Left lobe of liver (tissue), 2 donors: ENCODE results near the gene CEBPE. TPM values are rescaled to one million over a fixed set of nuclear protein-coding genes. Genes with fewer than 3 reads are reported as not detected.

Source experiments
- ATAC-seq: fragments of 200-7000 bp; cut with Tn5 transposase; one replicate; pipeline ENCODE4 v1.9.1; 2020; ENCODE audit warnings: mild to moderate bottlenecking, moderate library complexity
- DNase-seq: peaks from one replicate; pipeline ENCODE4 v3.0.0-alpha.2; 2020; ENCODE audit warnings: low spot score
- total RNA-seq: library from RNA; stranded (reverse); gene quantifications from one replicate; pipeline ENCODE4 v1.2.1, GENCODE V29; 2021
- donor health status: DM: no; HTN: no; CAD: no; lungs with moderate emphysema.
- donor health status: DM: no; HTN: yes; CAD: no.

The CEBPE gene
- not detected for total RNA-seq

DNA sequence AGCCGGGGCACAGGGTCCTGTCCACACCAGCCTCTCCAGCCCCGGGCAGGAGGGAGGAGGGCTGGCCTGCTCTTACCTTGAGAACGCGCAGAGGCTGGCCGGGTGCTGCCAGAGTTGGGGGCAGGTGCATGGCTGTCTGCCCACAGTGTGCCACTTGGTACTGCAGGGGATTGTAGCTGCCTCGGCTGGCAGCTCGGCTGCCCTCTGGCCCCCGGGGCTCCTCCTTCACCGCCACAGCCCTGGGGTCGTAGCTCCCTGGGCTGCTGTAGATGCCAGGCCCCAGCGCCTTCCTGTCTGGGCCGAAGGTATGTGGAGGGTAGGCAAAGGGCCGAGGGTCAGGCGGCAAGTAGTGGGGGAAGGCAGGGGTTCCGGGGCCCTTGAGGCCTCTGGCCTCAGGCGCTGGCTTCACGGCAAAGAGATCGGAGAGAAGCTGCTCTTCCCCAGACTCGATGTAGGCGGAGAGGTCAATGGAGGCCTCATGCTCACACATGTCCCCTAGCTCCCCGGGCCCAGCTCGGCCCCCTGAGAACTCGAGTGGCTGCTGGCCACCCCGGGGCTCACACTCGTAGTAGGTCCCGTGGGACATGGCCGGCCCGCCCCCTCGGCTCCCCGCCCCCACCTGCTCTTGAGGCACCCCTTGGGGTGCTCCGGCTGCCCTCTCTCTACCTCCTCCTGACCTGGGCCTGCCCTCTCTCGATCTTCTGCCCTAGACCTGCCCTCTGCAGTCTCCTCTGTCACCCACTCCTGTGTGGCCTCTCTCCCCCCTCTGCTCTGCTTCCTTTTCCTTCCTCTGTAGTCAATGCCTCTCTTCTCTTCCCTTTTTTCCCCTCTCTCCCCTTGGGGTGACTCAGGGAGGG, at the start of gene CEBPE:
TSS of gene CEBPE (minus strand) at position 750 of the 857 bp plus-strand sequence. CDS start at position 586, 164 bp downstream.
- DNase-seq = no peak

DNA sequence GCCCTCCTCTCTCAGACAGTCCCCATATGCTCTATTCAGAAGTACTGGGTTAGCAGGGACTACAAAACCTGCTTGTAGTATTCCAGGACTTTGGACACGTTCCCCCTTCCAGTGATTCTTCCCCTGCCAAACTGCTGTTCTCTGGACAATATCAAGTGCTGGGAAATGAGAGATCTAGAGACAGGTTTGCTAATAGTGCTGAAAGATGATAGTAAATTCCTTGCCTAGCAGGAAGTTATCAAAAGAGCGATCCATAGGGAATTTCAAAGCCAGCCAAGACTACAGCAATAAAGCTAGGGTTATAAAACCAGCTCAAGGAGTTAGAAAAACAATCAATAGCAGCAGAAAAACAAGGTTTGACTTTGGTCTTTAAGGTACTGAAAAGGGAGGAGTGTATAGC, 49.2 kb upstream of the CEBPE start:
- no peak for ATAC-seq
- no peak for DNase-seq

More for the DNA sequence above, at the start of gene CEBPE:
- ATAC-seq = no peak

- ATAC-seq = peak; percentile 17
These were observed 48.2 kb upstream of the CEBPE start for GRCh38 chr14:23167116-23167847.

DNA sequence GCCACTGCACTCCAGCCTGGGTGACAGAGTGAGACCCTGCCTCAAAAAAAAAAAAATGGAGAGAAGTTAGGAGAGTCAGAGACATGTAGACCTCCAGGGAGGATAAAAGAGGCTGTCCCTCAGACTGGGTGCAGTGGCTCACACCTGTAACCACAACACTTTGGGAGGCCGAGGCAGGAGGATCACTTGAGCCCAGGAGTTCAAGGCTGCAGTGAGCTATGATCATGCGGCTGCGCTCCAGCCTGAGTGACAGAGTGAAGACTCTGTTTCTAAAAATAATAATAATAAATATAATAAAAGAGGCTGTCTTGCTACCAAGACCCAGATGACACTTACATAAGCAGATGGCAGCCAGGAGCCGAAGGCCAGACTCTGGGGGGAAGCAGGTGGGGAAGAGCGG, 45.9 kb upstream of the CEBPE start:
- DNase-seq (no peak), ATAC-seq (no peak)

More at GRCh38 chr14:23167116-23167847, 48.2 kb upstream of the CEBPE start:
- DNase-seq = no peak

- no peak for DNase-seq
These were observed 45.2 kb upstream of the CEBPE start for GRCh38 chr14:23164250-23164649.

DNA sequence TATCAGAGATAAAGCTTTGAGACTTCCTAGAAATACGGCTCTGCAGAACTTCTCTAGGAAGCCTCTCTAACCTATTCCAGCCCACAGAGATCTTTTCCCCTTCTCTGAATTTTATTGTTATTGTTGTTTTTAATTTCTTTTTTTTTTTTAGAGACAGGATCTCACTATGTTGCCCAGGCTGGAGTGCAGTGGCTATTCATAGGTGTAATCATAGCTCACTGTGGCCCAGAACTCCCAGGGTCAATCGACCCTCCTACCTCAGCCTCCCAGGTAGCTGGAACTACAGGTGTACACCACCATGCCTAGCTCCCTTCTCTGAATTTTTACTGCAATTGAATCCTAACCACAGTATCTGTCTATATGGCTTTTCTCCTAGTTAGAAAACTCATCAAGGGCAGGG, 44.8 kb upstream of the CEBPE start:
- DNase-seq (no peak), ATAC-seq (no peak)

More at GRCh38 chr14:23164250-23164649, 45.2 kb upstream of the CEBPE start:
- ATAC-seq = no peak

DNA sequence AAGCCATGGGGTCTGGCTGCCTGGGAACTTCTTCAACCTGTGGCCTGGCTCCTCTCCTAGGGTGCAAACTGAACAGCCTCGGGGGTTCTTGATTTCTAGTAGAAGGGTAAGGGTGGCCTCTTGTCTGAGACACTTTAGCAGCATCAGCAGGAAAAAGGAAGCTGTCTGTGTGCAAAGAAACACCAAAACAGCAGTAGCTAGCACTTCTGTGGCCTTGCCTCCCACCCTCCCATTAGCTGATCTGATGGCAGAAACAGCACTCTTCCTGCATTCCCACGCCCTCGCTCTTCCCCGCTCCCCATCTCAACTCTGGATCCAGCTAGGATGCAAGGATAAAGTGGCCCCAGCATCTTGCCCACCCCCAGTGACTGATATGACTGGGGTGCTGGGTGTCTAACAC, 43.7 kb upstream of the CEBPE start:
- ATAC-seq = peak; percentile 51
- DNase-seq = no peak

DNA sequence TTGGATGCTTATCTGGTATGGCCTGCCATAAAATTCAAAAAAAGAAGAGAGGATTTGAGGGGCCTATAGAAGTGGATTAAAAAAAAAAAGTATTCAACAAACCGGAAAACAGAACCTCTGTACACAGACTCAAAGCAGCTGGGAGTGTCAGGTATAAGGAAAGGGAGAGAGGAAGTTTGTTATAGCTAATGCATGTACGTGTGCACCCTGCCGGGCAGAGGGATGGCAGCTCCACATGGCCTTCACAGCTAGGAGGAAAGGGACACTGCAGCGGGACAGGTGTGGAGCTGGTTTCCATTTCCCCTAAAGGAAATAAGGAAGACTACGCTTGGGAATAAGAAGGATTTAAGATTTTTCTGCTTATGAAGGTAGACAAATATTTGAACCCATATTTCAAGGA, 43.0 kb upstream of the CEBPE start:
- DNase-seq (no peak), ATAC-seq (no peak)

DNA sequence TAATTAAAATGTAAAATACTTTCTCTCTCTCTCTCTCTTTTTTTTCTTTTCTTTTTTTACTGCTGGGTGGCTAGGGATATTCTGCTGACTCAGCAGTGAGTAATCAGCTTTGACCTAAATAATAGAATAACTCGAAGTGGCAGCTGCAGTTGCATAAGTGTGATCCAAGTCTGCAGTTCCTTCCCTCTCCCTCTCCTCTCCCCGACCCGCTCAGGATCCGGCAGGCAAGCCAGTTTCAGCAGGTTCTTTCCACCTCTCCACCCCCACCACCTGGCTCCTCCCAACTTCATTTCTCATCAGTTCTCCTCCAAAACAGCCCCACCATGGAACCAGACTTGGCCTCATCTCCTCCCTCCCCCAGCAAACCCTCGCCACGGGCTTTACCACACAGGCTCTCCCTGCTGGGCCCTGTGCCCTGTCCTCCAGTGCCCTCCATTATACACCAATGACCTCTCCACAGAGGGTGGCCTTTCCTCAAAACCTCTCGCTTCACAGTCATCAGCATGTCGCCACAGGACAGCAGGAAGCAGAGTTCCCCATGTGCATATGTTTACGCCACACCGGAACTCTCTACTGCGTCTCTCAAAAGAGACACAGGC, 42.0 kb upstream of the CEBPE start:
- DNase-seq (no peak), ATAC-seq (peak; percentile 73)

DNA sequence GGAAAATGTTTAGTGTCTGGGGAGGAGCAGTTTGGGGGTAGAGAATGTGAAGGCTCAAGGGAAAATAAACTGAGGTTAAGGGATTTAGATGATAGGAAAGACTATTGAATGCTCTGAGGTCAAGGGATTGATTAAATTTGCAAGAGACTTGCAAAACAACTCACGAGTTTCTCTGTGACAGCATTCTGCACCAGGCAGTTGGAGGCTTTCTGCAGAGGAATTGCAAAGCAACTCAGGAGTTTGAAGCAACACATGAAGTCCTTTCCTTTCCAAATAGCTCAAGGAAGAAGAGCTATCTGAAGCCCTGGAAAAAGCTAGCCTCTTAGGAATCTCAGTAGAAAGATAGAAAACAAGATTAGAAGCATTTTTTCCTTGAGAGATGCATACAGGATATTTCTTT, 40.5 kb upstream of the CEBPE start:
- no peak for DNase-seq
- no peak for ATAC-seq

- no peak for DNase-seq
- ATAC-seq = no peak
These were observed 39.7 kb upstream of the CEBPE start for GRCh38 chr14:23158779-23159178.

- no peak for DNase-seq
- peak; percentile 59 for ATAC-seq
These were observed 36.0 kb upstream of the CEBPE start for GRCh38 chr14:23154964-23155587.

GRCh38 chr14:23153851-23154796, 35.1 kb upstream of the CEBPE start:
- peak; percentile 80 for ATAC-seq

DNA sequence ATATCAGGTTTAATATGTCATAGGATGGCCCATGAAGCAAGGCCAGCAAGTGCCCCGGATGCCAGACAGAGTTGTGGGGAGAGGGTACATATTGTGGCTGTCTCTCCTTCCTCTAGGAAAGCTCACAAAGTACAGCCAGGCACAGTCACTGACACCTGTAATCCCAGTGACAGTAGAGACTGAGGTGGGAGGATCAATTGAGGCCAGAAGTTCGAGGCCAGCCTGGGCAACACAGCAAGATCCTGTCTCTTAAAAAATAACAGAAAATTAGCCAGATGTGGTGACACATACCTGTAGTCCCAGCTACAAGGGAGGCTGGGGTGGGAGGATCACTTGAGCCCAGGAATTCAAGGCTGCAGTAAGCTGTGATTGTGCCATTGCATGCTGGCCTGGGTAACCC, 32.3 kb upstream of the CEBPE start:
- ATAC-seq (no peak), DNase-seq (no peak)

More at GRCh38 chr14:23153851-23154796, 35.1 kb upstream of the CEBPE start:
- peak; percentile 68 for DNase-seq

- DNase-seq (no peak), ATAC-seq (no peak)
These were observed 30.7 kb upstream of the CEBPE start for GRCh38 chr14:23149745-23150144.

DNA sequence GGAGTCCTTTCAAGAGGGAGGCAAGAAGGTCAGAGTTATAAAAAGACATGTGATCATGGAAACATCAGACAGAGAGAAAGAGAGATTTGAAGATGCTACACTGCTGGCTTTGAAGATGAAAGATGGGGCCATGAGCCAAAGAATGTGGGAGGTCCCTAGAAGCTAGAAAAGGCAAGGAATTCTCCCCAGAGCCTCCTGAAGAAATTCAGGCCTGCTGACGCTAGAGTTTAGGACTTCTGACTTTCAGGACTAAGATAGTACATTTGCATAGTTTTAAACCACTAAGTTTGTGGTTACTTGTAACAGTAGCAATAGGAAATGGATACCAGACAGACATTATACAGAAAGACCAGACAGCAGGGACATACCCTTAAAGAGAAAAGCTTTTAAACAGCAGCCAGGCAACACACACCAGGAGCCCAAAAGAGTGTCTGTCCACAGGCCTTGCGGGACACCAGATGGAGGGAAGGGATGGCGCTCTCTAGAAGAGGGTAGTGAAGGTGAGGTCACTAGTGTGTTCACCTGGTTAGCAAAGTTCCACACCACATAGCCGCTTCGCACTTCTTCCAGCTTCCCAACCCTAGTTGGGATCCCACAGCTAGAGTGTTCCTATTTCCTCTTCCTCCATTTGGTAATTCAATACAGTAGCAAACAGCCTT, 29.7 kb upstream of the CEBPE start:
- DNase-seq (no peak), ATAC-seq (no peak)

- ATAC-seq = no peak
These were observed 28.6 kb upstream of the CEBPE start for GRCh38 chr14:23147676-23148075.

DNA sequence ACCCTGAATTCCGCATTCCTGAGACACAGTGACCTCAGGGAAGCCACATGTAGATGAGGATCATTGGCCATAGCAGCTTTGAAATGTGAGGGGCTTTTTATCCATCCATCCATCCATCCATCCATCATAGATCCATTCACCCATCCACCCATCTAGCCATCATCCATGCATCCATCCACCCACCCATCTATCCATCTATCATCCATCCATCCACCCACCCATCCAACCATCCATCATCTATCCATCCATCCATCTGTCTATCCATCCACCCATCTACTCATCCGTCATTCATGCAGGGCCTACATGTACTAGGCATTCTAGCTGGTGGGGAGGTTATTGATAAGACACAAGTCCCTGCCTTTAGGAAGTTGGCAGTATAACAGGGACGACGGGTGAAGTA, 27.9 kb upstream of the CEBPE start:
- no peak for DNase-seq
- ATAC-seq = no peak

More at GRCh38 chr14:23147676-23148075, 28.6 kb upstream of the CEBPE start:
- DNase-seq = no peak

- ATAC-seq = no peak
- no peak for DNase-seq
These were observed 27.4 kb upstream of the CEBPE start for GRCh38 chr14:23146351-23146910.
